Body of pancreas (tissue), 4 donors: ENCODE data around the gene SP100. TPM values are rescaled to one million over a fixed set of nuclear protein-coding genes. Genes with fewer than 3 reads are reported as not detected.

Experiments
- ATAC-seq: fragments of 150-250 bp; one replicate; pipeline ENCODE4 v1.9.1; 2016
- DNase-seq, 4 donors: peaks; one replicate each; pipeline ENCODE4 v3.0.0-alpha.2; 2019
- H3K27ac ChIP-seq, 4 donors: fragments of 200-600 bp; sonication (generic); 1 replicate in 3 of 4; 2 replicates in 1 of 4; pipeline versions ENCODE4 v1.5.1 to v1.6.1; 2016 to 2019; ENCODE audit warnings: mild to moderate bottlenecking in 1 of 4, mixed read lengths in 1 of 4, moderate library complexity in 1 of 4
- H3K27me3 ChIP-seq, 2 donors: fragments of 200-600 bp; sonication (generic); one replicate each; pipeline ENCODE4 v1.6.0; 2016; ENCODE audit warnings: mild to moderate bottlenecking in 1 of 2
- H3K36me3 ChIP-seq, 2 donors: fragments of 200-600 bp; sonication (generic); replicated peaks in 1 of 2; 2 replicates each; pipeline ENCODE4 v1.5.1; 2016; ENCODE audit warnings: low read depth in 2 of 2; ENCODE audit not compliant: insufficient read depth in 1 of 2
- H3K4me1 ChIP-seq: fragments of 200-600 bp; sonication (generic); one replicate; pipeline ENCODE4 v1.6.0; 2016
- H3K4me3 ChIP-seq, 2 donors: fragments of 200-600 bp; sonication (generic); 1 replicate in 1 of 2; 2 replicates in 1 of 2; pipeline ENCODE4 v1.5.1; 2016 to 2019
- H3K9me3 ChIP-seq, 3 donors: fragments of 200-600 bp; sonication (generic); 1 replicate in 2 of 3; 2 replicates in 1 of 3; pipeline ENCODE4 v1.5.1; 2016
- CTCF ChIP-seq, 7 experiments: fragments of 450-650 bp in 4 of 7; fragments of 200-600 bp in 3 of 7; sonication (generic) in 3 of 7; IDR thresholded peaks; one replicate each; pipeline ENCODE4 v1.5.1; 2016 to 2019; ENCODE audit warnings: antibody characterized with exemption in 7 of 7
- POLR2A ChIP-seq, 3 donors: fragments of 450-650 bp; IDR thresholded peaks; one replicate each; pipeline ENCODE4 v1.6.1; 2016; ENCODE audit warnings: antibody characterized with exemption in 3 of 3, mild to moderate bottlenecking in 2 of 3
- WGBS, 2 donors: methylation state at CpG; one replicate each; pipeline ENCODE4 v1.1.5; 2017; 5-methylcytosine and 5-hydroxymethylcytosine counted together
- intact Hi-C: fragments of 100-400 bp; cut with DNase I; formaldehyde crosslinking; loops from one replicate; pipeline ENCODE4 v1.15.1; 2023
- small RNA-seq: library from RNA; depleted of rRNA; stranded (forward); fragments of <200 nt; gene quantifications from one replicate; pipeline ENCODE3, GENCODE V24; 2016
- total RNA-seq, 2 donors: library from RNA; depleted of rRNA; stranded (reverse); fragments of >200 nt; gene quantifications; one replicate each; pipeline ENCODE4 v1.1.0, GENCODE V29; 2016

SP100 gene
- total RNA-seq, 2 donors from 2014 or later, result 71.9 to 73.2 TPM

- H3K27ac ChIP-seq, result no peak overlapping the region
- no peaks in the 10 kb centered on the region for H3K9me3 ChIP-seq
- H3K36me3 ChIP-seq, result no peaks in the 10 kb centered on the region
- ATAC-seq (no peak), DNase-seq (no peak)
- H3K4me1 ChIP-seq, result no peaks in the 10 kb centered on the region
- H3K27me3 ChIP-seq, result no peaks in the 10 kb centered on the region
- H3K4me3 ChIP-seq, result no peak overlapping the region
- intact Hi-C loops, result no loop called here
- 70 to 74% methylated on average over 3 of the region's 3 CpGs for WGBS, 2 donors
- TF ChIP-seq CTCF (IDR thresholded peaks at IDR 0.05) (no peak), POLR2A (IDR thresholded peaks at IDR 0.05) (no peak)
Observed at GRCh38 chr2:230590333-230590732, 174.3 kb downstream of the SP100 start.

GRCh38 chr2:230591850-230592249 is 175.8 kb downstream of the SP100 start:
- DNase-seq, result no peak
- Histone ChIP-seq H3K27ac (no peak overlapping the region), H3K4me3 (no peak overlapping the region), H3K27me3 (no peaks in the 10 kb centered on the region), H3K36me3 (no peaks in the 10 kb centered on the region), H3K4me1 (no peaks in the 10 kb centered on the region), H3K9me3 (no peaks in the 10 kb centered on the region)
- ATAC-seq, result no peak
- 74 to 77% methylated on average over 6 of the region's 6 CpGs for WGBS, 2 donors
- intact Hi-C loops, result no loop called here
- TF ChIP-seq CTCF (IDR thresholded peaks at IDR 0.05) (no peak), POLR2A (IDR thresholded peaks at IDR 0.05) (no peak)

GRCh38 chr2:230592775-230593174 is 176.8 kb downstream of the SP100 start:
- Histone ChIP-seq H3K27me3 (no peaks in the 10 kb centered on the region), H3K9me3 (no peaks in the 10 kb centered on the region), H3K27ac (no peak overlapping the region), H3K4me1 (no peaks in the 10 kb centered on the region), H3K4me3 (no peak overlapping the region), H3K36me3 (no peaks in the 10 kb centered on the region)
- DNase-seq, result no peak
- TF ChIP-seq POLR2A (IDR thresholded peaks at IDR 0.05), result no peak
- TF ChIP-seq CTCF (IDR thresholded peaks at IDR 0.05), result no peak
- intact Hi-C loops, result no loop called here
- no peak for ATAC-seq
- 73 to 76% methylated on average over 4 of the region's 4 CpGs for WGBS, 2 donors

Small RNA genes lying within 50 kb of the gene (small RNA-seq; reads per million reads assigned to genes)
- gene HMGB1P3, result not detected
- not detected for gene RN7SL834P
- not detected for gene RNU6-451P

Other genes with a start within 250 kb of the SP100 start
- 10 to 100 TPM in 1 of 2 donors, 1 to 10 TPM in 1; 9.9 to 12.9 TPM for gene SP110, start 196.2 kb upstream of the SP100 start, total RNA-seq
- under 1 TPM; 0.33 to 0.52 TPM for gene SP140, start 190.5 kb upstream of the SP100 start, total RNA-seq
- 1 to 10 TPM; 6.7 to 9.9 TPM for gene SP140L, start 89.0 kb upstream of the SP100 start, total RNA-seq